Activated T-cell treated with anti-CD3 and anti-CD28 coated beads, Interleukin-2, amount 50 U/mL, for 4 hours (primary cell): ENCODE data around the gene GPR17. TPM values are rescaled to one million over a fixed set of nuclear protein-coding genes. Genes with fewer than 3 reads are reported as not detected.
A peak's percentile ranks its signal among the peaks of the same experiment; 100 is the strongest.

ENCODE experiments used
- ATAC-seq, 2 donors: fragments of 200-7000 bp; cut with Tn5 transposase; one replicate each; pipeline ENCODE4 v1.10.0; 2021
- DNase-seq: peaks from one replicate; pipeline ENCODE4 v3.0.0-alpha.2; 2020
- H3K27me3 Mint-ChIP-seq: one replicate; pipeline ENCODE4 v1.8.0; 2021; ENCODE audit warnings: low read depth, mixed read lengths
- H3K36me3 Mint-ChIP-seq: one replicate; pipeline ENCODE4 v1.8.0; 2022; ENCODE audit warnings: mixed read lengths; ENCODE audit not compliant: insufficient read depth
- H3K4me1 Mint-ChIP-seq: one replicate; pipeline ENCODE4 v1.8.0; 2021; ENCODE audit warnings: low read depth, mixed read lengths
- H3K4me3 Mint-ChIP-seq: one replicate; pipeline ENCODE4 v1.8.0; 2021; ENCODE audit warnings: mild to moderate bottlenecking, moderate library complexity, mixed read lengths
- H3K9me3 Mint-ChIP-seq: one replicate; pipeline ENCODE4 v1.8.0; 2021; ENCODE audit warnings: mixed read lengths
- total RNA-seq, 3 donors: library from RNA; stranded (reverse); gene quantifications; one replicate each; pipeline ENCODE4 v1.2.1, GENCODE V29; 2021

The GPR17 gene
- total RNA-seq, 3 donors from 2014 or later, result not detected

DNA sequence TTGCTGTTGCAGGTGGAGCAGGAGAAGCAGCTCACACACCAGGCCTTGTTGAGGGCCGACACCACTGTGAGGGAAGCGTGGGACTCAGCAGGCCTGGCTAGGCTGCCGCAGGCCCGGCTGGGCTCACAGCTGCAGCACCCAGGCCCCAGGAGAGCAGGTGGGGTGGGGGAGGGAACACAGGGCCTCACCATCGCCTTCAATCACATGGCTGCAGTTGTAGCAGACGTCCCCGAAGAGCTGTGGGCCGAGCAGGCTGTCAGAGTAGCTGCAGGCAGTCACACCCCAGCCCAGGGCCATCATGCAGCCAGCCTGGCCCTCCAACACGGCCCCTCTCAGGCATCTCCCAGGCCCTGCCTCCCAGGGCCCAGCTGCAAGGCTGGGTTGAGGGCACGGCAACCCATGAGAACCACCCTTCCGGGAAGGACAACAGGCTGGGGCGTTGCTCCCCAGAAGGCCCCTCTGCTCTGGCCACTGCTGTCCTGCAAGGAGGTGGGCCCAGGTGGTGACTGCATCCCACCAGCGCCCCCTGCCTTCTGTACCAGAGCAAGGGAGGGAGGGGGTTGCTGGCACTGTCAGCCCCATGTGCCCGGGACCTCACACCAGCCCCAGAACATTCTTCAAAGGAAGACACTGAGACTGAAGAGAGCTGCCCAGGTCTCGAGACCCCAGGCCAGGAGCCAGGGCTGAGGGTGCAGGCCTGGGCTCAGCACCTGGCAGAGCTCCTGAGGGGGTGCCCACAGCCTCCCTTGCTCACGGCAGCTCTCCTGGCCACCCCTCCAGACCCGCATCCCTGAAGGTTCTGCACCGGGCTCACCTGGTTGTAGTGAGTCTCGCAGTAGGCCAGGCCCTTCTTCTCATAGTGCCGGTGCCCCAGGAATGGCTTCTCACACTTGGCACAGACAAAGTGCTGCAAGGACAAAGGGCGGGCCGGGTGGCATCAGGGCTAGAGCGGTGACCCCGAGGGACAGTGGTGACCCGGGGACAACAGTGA is 5.6 kb upstream of the GPR17 start:
- no peaks in the 10 kb centered on the region for H3K9me3 Mint-ChIP-seq
- peak overlapping the region; percentile 50 for H3K4me3 Mint-ChIP-seq
- H3K36me3 Mint-ChIP-seq, result no peaks in the 10 kb centered on the region
- peaks cover 55% of the 10 kb centered on the region for H3K4me1 Mint-ChIP-seq
- ATAC-seq (peak; percentile 21 to 26), DNase-seq (no peak)
- no peaks in the 10 kb centered on the region for H3K27me3 Mint-ChIP-seq

DNA sequence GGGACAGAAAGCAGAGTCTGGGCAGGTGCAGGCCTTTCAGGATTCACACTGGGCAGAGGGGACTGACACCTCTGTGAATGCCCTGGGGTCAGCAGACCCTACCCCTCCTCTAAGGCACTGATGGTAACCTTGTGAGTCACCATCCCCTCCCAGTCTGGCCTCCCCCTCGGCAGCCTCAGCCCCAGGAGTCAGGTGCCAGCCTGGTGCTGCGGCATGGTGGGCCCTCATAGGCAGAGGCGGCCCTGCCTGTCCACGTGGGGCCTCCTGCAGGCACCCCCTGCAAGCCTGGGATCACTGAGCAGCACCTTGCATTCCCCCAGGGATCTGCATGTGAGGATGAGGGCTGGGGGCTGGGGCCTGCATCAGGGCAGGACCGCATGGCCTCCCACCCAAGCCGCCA is 4.8 kb upstream of the GPR17 start:
- H3K4me3 Mint-ChIP-seq, result peak overlapping the region; percentile 50
- no peaks in the 10 kb centered on the region for H3K27me3 Mint-ChIP-seq
- no peaks in the 10 kb centered on the region for H3K9me3 Mint-ChIP-seq
- no peaks in the 10 kb centered on the region for H3K36me3 Mint-ChIP-seq
- DNase-seq, result no peak
- ATAC-seq, result peak; percentile 6 to 19
- peaks cover 52% of the 10 kb centered on the region for H3K4me1 Mint-ChIP-seq

DNA sequence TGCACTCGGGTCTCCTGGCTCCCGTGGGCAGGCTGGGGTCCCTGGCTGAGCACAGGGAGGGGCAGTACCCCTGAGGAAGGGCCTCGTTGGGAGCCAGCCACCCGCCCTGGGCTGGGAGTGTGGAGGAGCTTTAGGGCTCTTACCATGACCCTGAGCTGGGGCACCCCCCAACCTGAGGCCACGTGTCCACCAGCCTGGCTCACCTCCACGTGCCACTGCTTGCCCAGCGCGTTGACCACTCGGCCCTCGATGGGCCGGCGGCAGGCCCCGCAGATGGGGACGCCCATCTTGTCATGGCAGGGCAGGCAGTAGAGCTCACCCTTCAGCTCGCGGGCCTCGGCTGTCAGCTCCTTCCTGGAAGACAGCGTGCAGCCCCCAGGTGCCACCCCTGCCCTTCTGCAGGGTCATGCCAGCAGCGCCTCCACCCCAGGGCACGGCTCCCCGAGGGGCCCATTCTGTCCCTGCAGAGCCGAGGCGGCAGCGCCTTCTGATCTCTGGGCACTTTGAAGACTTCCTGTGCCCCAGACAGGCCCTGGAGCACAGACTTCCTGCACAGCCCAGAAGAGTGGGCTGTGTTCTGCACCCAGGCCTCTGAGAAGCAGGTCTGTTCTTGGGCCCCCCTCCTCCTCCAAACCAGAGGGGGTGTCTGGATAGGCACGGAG is 4.0 kb upstream of the GPR17 start:
- no peaks in the 10 kb centered on the region for H3K27me3 Mint-ChIP-seq
- peak overlapping the region; percentile 50 for H3K4me3 Mint-ChIP-seq
- ATAC-seq (peak; percentile 65 to 72), DNase-seq (peak; percentile 26)
- H3K36me3 Mint-ChIP-seq, result no peaks in the 10 kb centered on the region
- peaks cover 47% of the 10 kb centered on the region for H3K4me1 Mint-ChIP-seq
- no peaks in the 10 kb centered on the region for H3K9me3 Mint-ChIP-seq

DNA sequence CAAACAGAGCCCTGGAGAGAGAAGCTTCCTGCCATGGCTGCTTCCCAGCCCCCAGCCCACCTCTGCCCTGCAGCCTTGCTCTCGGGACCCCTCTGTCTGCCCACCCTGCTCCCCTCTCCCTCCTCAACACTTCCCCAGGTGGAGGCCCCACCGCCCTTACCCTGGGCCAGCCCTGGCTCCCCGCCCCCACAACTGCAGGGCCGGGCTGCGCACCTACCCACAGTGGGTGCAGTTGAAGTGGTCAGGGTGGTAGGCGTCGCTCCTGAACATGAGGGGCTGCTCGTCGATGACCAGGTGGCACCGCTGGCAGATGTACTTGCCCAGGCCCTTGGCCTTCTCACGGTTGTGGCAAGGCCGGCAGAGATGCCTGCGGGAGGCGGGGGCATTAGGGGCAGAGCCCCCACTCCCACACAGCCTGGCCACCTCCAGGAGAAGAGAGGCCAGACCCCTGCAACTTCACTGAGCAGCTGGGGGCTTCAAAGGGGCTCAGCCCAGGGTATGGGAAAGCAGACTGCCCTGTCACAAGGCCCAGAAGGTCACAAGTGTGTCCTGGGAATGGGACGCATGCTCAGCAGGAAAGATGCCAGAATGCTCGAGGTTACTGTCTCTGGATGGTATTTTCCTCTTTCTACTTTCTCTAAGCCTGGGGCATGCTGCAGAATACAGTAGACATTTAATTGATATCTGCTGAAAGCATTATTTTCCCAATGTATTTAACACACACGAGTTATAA is 3.1 kb upstream of the GPR17 start:
- H3K4me3 Mint-ChIP-seq, result no peak overlapping the region
- no peak for DNase-seq
- H3K27me3 Mint-ChIP-seq, result no peaks in the 10 kb centered on the region
- no peak for ATAC-seq
- H3K4me1 Mint-ChIP-seq, result peaks cover 41% of the 10 kb centered on the region
- H3K36me3 Mint-ChIP-seq, result no peaks in the 10 kb centered on the region
- no peaks in the 10 kb centered on the region for H3K9me3 Mint-ChIP-seq

DNA sequence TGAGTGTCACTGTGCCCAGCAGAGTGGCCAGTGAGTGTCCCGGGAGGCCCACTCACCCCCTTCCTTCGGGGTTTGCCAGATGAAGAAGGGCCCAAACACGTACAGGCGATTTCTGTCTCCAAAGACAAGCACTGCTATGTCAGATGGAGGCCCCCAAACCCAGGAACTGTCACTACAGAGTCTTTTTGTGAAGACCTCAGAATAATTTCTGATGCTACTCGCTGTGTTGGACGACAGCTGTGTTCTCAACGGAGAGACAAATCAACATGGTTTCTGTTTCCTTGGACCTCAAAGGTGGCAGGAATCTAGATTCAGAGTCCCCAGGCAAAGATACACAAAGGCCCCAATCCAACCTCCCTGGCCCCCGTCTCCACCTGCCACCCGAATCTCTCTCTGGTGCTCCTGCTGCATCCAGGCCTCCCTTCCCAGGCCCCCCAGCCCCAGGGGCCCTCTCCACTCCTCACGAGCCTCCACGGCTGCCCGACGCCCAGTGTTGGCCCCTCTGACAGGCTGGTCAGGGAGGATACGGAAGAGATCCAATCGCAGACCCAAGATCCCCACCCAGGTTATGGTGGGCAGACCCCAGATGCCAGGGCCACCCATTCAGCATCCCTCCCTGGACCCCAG is 2.4 kb upstream of the GPR17 start:
- no peak for DNase-seq
- no peaks in the 10 kb centered on the region for H3K36me3 Mint-ChIP-seq
- no peaks in the 10 kb centered on the region for H3K27me3 Mint-ChIP-seq
- no peaks in the 10 kb centered on the region for H3K9me3 Mint-ChIP-seq
- ATAC-seq, result no peak
- H3K4me3 Mint-ChIP-seq, result no peak overlapping the region
- H3K4me1 Mint-ChIP-seq, result peaks cover 39% of the 10 kb centered on the region

DNA sequence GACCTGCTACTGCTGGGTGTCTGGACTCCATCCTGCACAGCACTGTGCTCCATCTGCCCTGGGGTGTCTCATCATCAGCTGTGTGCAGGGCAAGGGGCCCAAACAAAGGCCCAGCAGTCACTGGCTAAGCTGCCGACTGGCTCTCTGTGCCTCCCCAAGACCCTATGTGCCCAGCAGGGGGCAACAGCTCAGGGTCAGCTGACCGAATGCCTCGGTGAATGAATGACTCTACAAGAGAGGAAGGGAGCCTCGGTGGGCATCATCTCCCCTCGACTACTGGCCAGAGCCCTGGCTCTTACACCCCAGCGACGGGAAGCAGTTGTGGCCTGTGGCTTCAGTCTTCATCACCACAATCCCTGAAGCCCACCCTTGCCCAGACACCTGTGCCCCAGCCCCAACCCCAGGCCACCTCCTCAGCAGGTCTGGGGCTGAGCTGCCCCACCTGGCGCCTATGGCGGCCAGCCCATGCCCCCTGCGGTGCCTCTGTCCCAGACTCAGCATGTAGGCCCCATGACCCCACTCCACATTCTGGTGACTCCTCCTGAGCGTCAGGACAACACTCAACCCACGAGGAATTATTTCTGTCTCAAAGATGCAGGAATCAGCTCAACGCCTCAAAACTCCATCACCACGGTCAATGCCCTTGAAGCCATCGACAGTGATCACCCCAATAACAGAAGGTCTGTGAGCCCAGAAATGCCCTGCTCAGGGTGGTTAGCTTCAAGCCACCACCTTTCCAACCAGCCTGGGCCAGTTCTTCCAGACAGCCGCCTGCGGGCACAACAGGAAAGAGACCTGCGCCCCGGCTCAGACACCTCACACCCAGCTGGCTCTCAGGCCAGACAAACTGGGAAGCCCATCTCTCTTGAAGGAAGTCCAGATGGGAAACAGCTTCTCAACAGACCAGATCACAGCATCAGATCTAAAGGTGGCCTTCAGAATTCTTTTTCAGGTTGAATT is 1.6 kb upstream of the GPR17 start:
- Mint-ChIP-seq H3K9me3 (no peaks in the 10 kb centered on the region), H3K4me1 (peaks cover 33% of the 10 kb centered on the region), H3K36me3 (no peaks in the 10 kb centered on the region), H3K27me3 (no peaks in the 10 kb centered on the region), H3K4me3 (no peak overlapping the region)
- DNase-seq (no peak), ATAC-seq (no peak)

DNA sequence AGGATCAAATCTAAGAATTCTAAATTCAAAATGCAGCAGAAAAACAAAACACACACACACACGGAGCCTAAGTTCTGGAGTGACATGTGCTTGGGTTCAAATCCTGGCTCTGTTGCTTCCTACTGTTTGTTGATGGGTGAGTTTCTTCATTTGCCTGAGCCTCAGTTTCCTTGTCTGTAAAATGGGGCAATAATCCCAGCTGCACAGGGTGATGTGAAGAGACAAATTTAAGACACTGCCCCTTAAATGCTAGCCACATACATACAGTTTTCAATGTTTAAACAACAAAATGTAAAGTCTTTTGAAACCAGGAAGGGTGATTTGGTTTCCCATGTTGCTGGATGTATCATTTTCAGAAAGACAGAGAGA is 943 bp upstream of the GPR17 start:
- Mint-ChIP-seq H3K9me3 (no peaks in the 10 kb centered on the region), H3K4me1 (peaks cover 33% of the 10 kb centered on the region), H3K27me3 (no peaks in the 10 kb centered on the region), H3K4me3 (no peak overlapping the region), H3K36me3 (no peaks in the 10 kb centered on the region)
- DNase-seq (no peak), ATAC-seq (no peak)

DNA sequence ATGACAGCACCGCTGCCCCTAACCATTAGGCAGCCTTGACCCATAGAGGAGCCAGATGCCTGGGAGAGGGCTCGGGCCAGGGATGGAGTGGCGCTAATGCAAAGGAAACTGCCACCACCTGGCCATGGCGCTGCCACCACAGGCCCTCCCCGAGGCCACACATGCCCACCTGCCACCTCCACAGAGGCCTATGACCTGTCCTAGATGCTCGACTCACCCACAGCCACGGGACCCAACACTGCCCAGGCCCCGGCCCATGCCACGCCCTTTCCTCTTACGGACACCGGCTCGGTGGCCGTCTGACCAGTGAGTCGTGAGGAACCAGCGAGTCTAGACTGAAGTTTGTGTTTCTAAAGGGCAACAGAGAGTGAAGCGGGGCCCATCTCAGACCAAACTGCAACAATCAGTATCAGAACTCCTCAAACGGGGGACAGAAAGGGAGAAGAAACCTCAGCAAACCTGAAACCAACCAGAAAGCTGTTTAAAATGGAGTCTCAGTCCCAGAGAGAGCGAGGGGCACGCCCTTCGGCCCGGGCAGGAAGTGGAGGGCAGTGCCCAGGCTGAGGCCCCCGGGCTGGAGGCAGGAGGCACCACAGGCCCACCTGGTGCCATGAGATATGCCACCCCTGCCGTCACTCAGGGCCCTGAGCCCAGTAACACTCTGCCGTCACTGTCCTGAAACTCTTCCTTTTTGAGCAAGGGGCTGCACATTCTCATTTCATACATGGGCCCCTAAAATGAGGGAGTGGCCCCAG is 711 bp downstream of the GPR17 start:
- ATAC-seq, result no peak
- Mint-ChIP-seq H3K9me3 (no peaks in the 10 kb centered on the region), H3K4me3 (no peak overlapping the region), H3K4me1 (peaks cover 23% of the 10 kb centered on the region), H3K27me3 (no peaks in the 10 kb centered on the region), H3K36me3 (no peaks in the 10 kb centered on the region)
- no peak for DNase-seq

DNA sequence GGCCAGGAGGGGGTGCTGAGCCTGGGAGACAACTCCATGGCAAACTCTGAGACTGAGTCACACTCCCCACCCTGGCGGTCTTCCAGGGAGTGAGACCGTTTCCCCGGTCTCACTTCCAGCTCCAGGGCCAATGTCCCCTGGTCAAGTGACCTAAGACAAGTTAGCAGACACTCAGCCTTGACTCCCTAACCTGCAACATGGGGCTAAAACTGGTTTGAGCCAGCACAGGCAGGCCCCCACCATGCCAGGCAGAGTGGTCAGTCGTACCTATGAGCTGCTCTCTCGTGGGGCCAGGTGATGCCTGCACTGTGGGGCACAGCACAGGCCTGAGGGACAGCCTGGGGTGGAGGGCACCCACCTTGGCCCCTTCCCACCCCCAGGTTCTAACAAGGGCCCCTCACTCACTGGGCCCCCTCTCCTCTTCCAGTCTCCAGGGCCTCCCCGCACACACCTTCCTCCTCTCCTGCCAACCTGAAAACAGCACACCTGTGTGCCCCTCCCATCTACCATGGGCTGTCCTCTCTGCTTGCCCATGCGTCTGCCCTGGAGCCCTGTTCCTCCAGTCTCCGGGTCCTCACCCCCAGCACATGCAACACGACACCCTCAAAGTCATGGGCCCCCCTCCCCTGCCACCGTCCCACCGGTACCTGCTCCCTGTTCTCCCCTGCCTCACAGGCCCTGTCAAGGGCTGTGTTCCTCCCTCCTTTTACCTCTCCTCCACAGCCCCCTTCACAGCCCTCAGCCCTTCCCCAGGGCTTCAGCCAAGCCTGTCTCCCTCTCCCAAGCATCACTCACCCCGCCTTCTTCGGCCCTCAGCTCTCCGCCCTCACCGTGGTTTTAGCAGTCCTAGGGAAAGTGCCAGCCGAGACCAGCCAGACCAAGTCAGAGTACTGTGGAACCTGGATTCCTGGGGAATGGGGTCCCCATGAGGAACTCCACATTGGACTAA is 1.6 kb downstream of the GPR17 start:
- DNase-seq (no peak), ATAC-seq (no peak)
- Mint-ChIP-seq H3K27me3 (no peaks in the 10 kb centered on the region), H3K9me3 (no peaks in the 10 kb centered on the region), H3K4me3 (no peak overlapping the region), H3K4me1 (peaks cover 19% of the 10 kb centered on the region), H3K36me3 (no peaks in the 10 kb centered on the region)

DNA sequence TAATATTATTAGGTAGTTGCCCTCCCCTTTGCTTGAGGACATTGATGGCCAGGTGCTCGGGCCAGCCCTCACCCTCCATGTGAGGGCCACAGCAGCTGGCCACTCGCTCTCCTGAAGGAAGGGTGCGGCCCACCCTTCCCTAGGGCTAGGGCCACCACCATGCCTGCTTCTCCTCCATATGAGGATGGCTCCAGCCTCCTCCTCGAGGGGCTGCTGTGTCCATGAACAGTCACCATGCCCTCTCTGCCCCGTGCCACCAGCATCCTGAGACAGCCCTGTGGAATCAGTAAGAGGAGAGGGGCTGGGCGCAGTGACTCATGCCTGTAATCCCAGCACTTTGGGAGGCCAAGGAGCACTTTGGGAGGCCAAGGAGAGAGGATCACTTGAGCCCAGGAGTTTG is 2.4 kb downstream of the GPR17 start:
- ATAC-seq (no peak), DNase-seq (no peak)
- Mint-ChIP-seq H3K36me3 (no peaks in the 10 kb centered on the region), H3K9me3 (no peaks in the 10 kb centered on the region), H3K4me1 (peaks cover 16% of the 10 kb centered on the region), H3K27me3 (no peaks in the 10 kb centered on the region), H3K4me3 (no peak overlapping the region)

DNA sequence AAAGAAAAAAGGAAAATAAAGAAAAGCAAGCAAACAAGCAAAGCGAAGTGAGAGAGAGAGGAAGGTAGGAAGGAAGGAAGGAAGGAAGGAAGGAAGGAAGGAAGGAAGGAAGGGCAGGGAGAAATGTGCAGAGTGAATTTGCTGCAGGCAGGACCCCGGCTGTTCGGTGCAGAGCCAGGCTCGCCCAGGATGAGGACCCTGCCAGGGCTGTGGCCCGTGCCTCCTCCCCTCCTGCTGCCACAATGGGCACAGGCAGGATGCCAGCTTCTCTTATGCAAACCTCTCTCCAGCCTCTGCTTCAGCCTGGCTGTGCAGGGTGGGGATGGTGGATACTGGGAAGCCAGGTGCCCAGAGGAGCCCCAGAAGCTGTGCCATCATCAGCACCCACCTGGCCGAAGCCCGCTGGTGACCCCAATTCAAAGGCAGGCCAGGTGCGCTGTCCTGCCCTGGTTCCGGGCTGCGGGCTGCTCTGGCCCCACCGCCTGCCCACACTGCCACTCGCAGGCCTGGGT is 3.2 kb downstream of the GPR17 start:
- peak; percentile 35 to 51 for ATAC-seq
- Mint-ChIP-seq H3K9me3 (no peaks in the 10 kb centered on the region), H3K36me3 (no peaks in the 10 kb centered on the region), H3K4me1 (peaks cover 14% of the 10 kb centered on the region), H3K4me3 (no peak overlapping the region), H3K27me3 (no peaks in the 10 kb centered on the region)
- no peak for DNase-seq

DNA sequence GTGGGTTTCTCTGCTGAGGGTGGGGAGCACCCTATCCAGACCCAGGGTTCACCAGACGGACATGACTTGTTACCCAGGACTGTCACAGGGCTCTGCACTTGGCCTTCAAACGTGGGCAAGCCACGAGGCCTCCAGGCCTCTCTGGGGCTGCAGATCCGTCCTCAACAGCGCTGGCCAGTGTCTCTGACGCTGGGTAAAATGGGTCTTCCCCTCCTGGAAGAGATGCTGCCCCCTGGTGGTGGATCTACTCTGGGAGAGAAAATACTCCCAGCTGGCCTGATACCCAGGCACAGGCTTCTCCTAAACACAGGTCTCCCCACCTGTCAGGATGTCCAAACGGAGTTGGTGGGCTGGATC is 3.7 kb downstream of the GPR17 start:
- peak; percentile 80 to 83 for ATAC-seq
- Mint-ChIP-seq H3K4me3 (no peak overlapping the region), H3K4me1 (peaks cover 14% of the 10 kb centered on the region), H3K9me3 (no peaks in the 10 kb centered on the region), H3K36me3 (no peaks in the 10 kb centered on the region), H3K27me3 (no peaks in the 10 kb centered on the region)
- peak; percentile 89 for DNase-seq
